Kidney epithelial cell (primary cell): ENCODE results near the gene TTLL6. TPM values are rescaled to one million over a fixed set of nuclear protein-coding genes. Genes with fewer than 3 reads are reported as not detected.

Source experiments
- DNase-seq: peaks from one replicate; pipeline ENCODE4 v3.0.0-alpha.2; 2010; ENCODE audit warnings: low read depth
- H3K27me3 ChIP-seq: 2 replicates; pipeline ENCODE4 v1.6.0; 2011; ENCODE audit warnings: low read length; ENCODE audit not compliant: control insufficient read depth, insufficient read depth
- H3K36me3 ChIP-seq: 2 replicates; pipeline ENCODE4 v1.5.1; 2011; ENCODE audit warnings: low read length; ENCODE audit not compliant: control insufficient read depth, insufficient read depth
- H3K4me3 ChIP-seq: 2 replicates; pipeline ENCODE4 v1.5.1; 2011; ENCODE audit warnings: low read depth, mild to moderate bottlenecking, control low read depth, low read length
- CTCF ChIP-seq: IDR thresholded peaks from 2 replicates; pipeline ENCODE4 v1.5.1; 2011; ENCODE audit warnings: mild to moderate bottlenecking, moderate library complexity, low read length, control low read depth, inconsistent platforms; ENCODE audit not compliant: insufficient read depth, poor library complexity, severe bottlenecking
- total RNA-seq: library from RNA; depleted of rRNA; stranded (reverse); fragments of >200 nt; gene quantifications from 2 replicates; pipeline ENCODE4 v1.2.3, GENCODE V29; 2015

The TTLL6 gene
- total RNA-seq, 1 donor from 2014 or later: not detected

GRCh38 chr17:48730240-48730550 lies 86.8 kb downstream of the TTLL6 start:
- no peak for TF ChIP-seq CTCF

GRCh38 chr17:48729335-48730239 lies 87.4 kb downstream of the TTLL6 start:
- no peak for TF ChIP-seq CTCF
- H3K36me3 ChIP-seq: no peaks in the 10 kb centered on the region
- DNase-seq: no peak
- peaks cover 94% of the 10 kb centered on the region for H3K27me3 ChIP-seq
- H3K4me3 ChIP-seq: no peak overlapping the region

More at GRCh38 chr17:48730240-48730550, 86.8 kb downstream of the TTLL6 start:
- peaks cover 94% of the 10 kb centered on the region for H3K27me3 ChIP-seq
- DNase-seq: no peak
- H3K36me3 ChIP-seq: no peaks in the 10 kb centered on the region
- no peak overlapping the region for H3K4me3 ChIP-seq

GRCh38 chr17:48728232-48729231 lies 88.5 kb downstream of the TTLL6 start, which contains the start of gene HOXB13:
HOXB13 (minus strand) TSS chr17:48728750; CDS start chr17:48728593, 157 bp downstream.
- DNase-seq: no peak
- Histone ChIP-seq H3K4me3 (no peak within 1 kb of the TSS), H3K36me3 (no peaks in the 10 kb centered on the region), H3K27me3 (peaks cover 93% of the 10 kb centered on the region)
- TF ChIP-seq CTCF: no peak

GRCh38 chr17:48727415-48728175 lies 89.4 kb downstream of the TTLL6 start:
- TF ChIP-seq CTCF: no peak
- Histone ChIP-seq H3K36me3 (no peaks in the 10 kb centered on the region), H3K27me3 (peaks cover 93% of the 10 kb centered on the region), H3K4me3 (no peak overlapping the region)
- DNase-seq: no peak

- Histone ChIP-seq H3K4me3 (no peak overlapping the region), H3K27me3 (peaks cover 93% of the 10 kb centered on the region), H3K36me3 (no peaks in the 10 kb centered on the region)
- DNase-seq: no peak
- no peak for TF ChIP-seq CTCF
Measured at GRCh38 chr17:48726916-48727286, 90.1 kb downstream of the TTLL6 start.
